K562 (cell line): ENCODE results near the gene SNX27. TPM values are rescaled to one million over a fixed set of nuclear protein-coding genes. Genes with fewer than 3 reads are reported as not detected.

Experiments
- CBFA2T2 ChIP-seq: fragments of 450-650 bp; conservative IDR thresholded peaks from 2 replicates; pipeline ENCODE4 v1.6.1; 2017; ENCODE audit warnings: mild to moderate bottlenecking
- CCAR2 ChIP-seq: fragments of 200-400 bp; formaldehyde crosslinking; IDR thresholded peaks from 2 replicates; pipeline ENCODE4 v1.6.1; 2017; ENCODE audit warnings: mild to moderate bottlenecking, low read depth, low read length
- CREM ChIP-seq: IDR thresholded peaks from 2 replicates; pipeline ENCODE4 v1.6.1; 2014; ENCODE audit warnings: antibody characterized with exemption, low read depth
- FUS ChIP-seq: fragments of 200-400 bp; formaldehyde crosslinking; optimal IDR thresholded peaks from 2 replicates; pipeline ENCODE3; 2017; ENCODE audit warnings: low read depth, low read length
- HLTF ChIP-seq: fragments of 450-650 bp; IDR thresholded peaks from 2 replicates; pipeline ENCODE4 v1.6.1; 2016
- HMGXB4 ChIP-seq: sonication (generic); formaldehyde crosslinking; IDR thresholded peaks from 2 replicates; pipeline ENCODE4 v1.8.1; 2023; ENCODE audit warnings: mild to moderate bottlenecking, missing genetic modification reagents
- KDM5B ChIP-seq: fragments of 200-600 bp; sonication (generic); IDR thresholded peaks from 2 replicates; pipeline ENCODE4 v1.6.1; 2012; ENCODE audit warnings: low read depth, mild to moderate bottlenecking, moderate library complexity, low read length, control low read depth, inconsistent platforms; ENCODE audit not compliant: insufficient replicate concordance
- NELFE ChIP-seq: IDR thresholded peaks from 2 replicates; pipeline ENCODE4 v1.6.1; 2011; ENCODE audit warnings: mild to moderate bottlenecking; ENCODE audit not compliant: insufficient read depth, insufficient read length
- NR1H2 ChIP-seq: sonication (generic); formaldehyde crosslinking; IDR thresholded peaks from 2 replicates; pipeline ENCODE4 v1.4.0; 2020; ENCODE audit warnings: mild to moderate bottlenecking, missing genetic modification reagents
- RFX5 ChIP-seq: IDR thresholded peaks from 2 replicates; pipeline ENCODE4 v1.6.1; 2011; ENCODE audit warnings: low read depth, mild to moderate bottlenecking, improper control_type of control experiment, low read length
- SAFB ChIP-seq: fragments of 200-400 bp; formaldehyde crosslinking; IDR thresholded peaks from 2 replicates; pipeline ENCODE4 v1.6.1; 2017; ENCODE audit warnings: low read depth, low read length, borderline replicate concordance
- SFPQ ChIP-seq: fragments of 200-400 bp; formaldehyde crosslinking; IDR thresholded peaks from 2 replicates; pipeline ENCODE4 v1.6.1; 2017; ENCODE audit warnings: mild to moderate bottlenecking, low read depth, low read length, moderate library complexity
- SMAD2 ChIP-seq: fragments of 150-350 bp; IDR thresholded peaks from 2 replicates; pipeline ENCODE4 v1.6.1; 2014; ENCODE audit warnings: low read depth, mild to moderate bottlenecking, low read length
- SMARCB1 ChIP-seq: IDR thresholded peaks from 2 replicates; pipeline ENCODE4 v1.6.1; 2011; ENCODE audit warnings: improper control_type of control experiment, low read depth; ENCODE audit not compliant: insufficient read length
- STAT5A ChIP-seq: IDR thresholded peaks from 2 replicates; pipeline ENCODE4 v1.6.1; 2012; ENCODE audit warnings: low read length, inconsistent platforms, borderline replicate concordance
- ZNF12 ChIP-seq: sonication (generic); formaldehyde crosslinking; IDR thresholded peaks from 2 replicates; pipeline ENCODE4 v1.4.0; 2020; ENCODE audit warnings: mild to moderate bottlenecking, missing genetic modification reagents
- ZNF263 ChIP-seq: sonication (generic); formaldehyde crosslinking; IDR thresholded peaks from 2 replicates; pipeline ENCODE4 v1.8.0; 2022; ENCODE audit warnings: mild to moderate bottlenecking, missing genetic modification reagents, borderline replicate concordance
- ZNF589 ChIP-seq: fragments of 200-800 bp; sonication (Bioruptor generic); IDR thresholded peaks from 2 replicates; pipeline ENCODE4 v1.6.1; 2016; ENCODE audit warnings: low read depth, missing genetic modification characterization, missing compliant biosample characterization
- polyA plus RNA-seq, 8 experiments: library from polyadenylated mRNA; depleted of rRNA in 4 of 8; stranded (reverse) in 5 of 8; unstranded in 3 of 8; fragments of >200 nt; fragmentation: Nextera tagmentation in 2 of 8; fragmentation: Illumina TruSeq in 1 of 8; extraction: Ambion mirVana in 2 of 8; extraction: Trizol in 1 of 8; gene quantifications; 2 replicates each; pipeline versions ENCODE4 v1.2.1 to v1.2.3, GENCODE V29; 2011 to 2014; ENCODE audit warnings: inconsistent platforms in 1 of 8, missing spikeins in 1 of 8
- total RNA-seq, 7 experiments: library from RNA; depleted of rRNA in 6 of 7; stranded (reverse); fragments of >200 nt in 6 of 7; fragmentation: Illumina TruSeq in 2 of 7; extraction: Trizol in 2 of 7; gene quantifications; 2 replicates each; pipeline versions ENCODE4 v1.2.1 to v1.2.3, GENCODE V29; 2011 to 2021; ENCODE audit warnings: low replicate concordance in 1 of 7
- TF ChIP-seq, protein P1 (sequence below): fragments of 250-450 bp; sonication (Bioruptor Pico); IDR thresholded peaks from 2 replicates; pipeline ENCODE4 v1.4.0; 2020; ENCODE audit warnings: mild to moderate bottlenecking, moderate library complexity

SNX27 gene
- total and polyA plus RNA-seq, 9 of the 15 experiments (the other 6 are each of a cell fraction or from before 2014, with no cell fraction given): 4.5 to 18.7 (median 10.1) TPM

DNA sequence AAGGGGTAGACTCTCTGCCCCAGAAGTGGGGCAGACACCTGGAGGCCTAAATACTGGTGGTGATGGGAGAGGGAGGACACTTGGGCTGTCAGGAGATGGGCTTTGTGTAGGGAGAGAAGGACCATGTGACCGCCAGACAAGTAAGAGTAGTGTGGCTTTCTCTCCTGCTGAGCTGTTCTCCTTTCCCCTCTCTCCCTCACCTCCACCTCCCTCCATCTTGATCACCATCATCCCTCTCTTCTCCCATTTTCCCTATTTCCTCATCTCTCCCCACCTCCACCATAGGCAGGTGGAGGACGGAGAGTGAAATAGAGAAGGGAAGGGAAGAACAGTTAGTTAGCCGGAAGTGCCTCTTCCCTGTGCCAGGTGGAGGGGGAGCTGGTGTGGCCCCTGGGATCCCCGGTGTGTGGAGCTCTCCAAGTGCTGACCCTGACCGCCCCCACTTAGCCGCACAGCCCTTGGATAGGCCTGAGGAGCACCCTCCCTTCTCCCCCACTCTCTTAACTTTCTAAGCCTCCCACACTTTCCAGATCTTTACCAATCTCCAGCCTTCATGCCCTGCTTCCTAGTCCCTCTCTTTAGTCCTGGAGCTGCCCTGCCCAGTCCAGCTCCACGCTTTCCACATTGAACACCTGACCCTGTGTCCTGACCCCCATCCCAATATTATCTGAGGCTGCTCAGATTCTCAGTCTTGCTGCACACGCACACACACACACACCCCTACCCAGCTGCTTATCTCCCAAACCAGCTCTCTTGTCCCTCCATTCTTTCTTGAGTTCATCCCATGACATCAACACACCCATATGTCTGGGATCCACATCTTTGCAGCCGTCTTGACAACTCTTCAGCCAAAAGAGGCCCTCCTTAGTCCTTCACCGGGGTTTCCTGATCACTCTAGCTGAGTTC, 103.2 kb downstream of the SNX27 start (continued):
- TF ChIP-seq, protein P1, sequence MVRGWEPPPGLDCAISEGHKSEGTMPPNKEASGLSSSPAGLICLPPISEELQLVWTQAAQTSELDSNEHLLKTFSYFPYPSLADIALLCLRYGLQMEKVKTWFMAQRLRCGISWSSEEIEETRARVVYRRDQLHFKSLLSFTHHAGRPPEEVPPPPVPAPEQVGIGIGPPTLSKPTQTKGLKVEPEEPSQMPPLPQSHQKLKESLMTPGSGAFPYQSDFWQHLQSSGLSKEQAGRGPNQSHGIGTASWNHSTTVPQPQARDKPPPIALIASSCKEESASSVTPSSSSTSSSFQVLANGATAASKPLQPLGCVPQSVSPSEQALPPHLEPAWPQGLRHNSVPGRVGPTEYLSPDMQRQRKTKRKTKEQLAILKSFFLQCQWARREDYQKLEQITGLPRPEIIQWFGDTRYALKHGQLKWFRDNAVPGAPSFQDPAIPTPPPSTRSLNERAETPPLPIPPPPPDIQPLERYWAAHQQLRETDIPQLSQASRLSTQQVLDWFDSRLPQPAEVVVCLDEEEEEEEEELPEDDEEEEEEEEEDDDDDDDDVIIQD (CRISPR knock-in tag): no peak
- TF ChIP-seq CREM (peak; percentile 39; the same call in 1 of the 2 replicates), SMARCB1 (no peak), ZNF263 (CRISPR knock-in tag) (peak; percentile 90), NELFE (no peak), SFPQ (no peak), RFX5 (no peak), HMGXB4 (CRISPR knock-in tag) (no peak), SAFB (no peak), CCAR2 (no peak), KDM5B (no peak), ZNF12 (no peak), NR1H2 (CRISPR knock-in tag) (no peak), HLTF (peak; percentile 92), SMAD2 (no peak), CBFA2T2 (peak; percentile 98), ZNF589 (CRISPR knock-in tag) (0 out of 2 replicates have a peak, but pooled peaks have one; percentile 67), STAT5A (peak; percentile 65), FUS (no peak)
